Measurements from ENCODE around the gene CES5A. TPM values are rescaled to one million over a fixed set of nuclear protein-coding genes. Genes with fewer than 3 reads are reported as not detected.
"Not testable (repeated sequence)": the region's sequence is repeated elsewhere in the genome, so short reads cannot be mapped to it uniquely, and the experiment has no call there.

Gene CES5A
- total RNA-seq (2014; rRNA removed; shearing (Covaris generic)), result not detected in 2 replicates

GRCh38 chr16:55875273-55875672 lies at the start of gene CES5A:
TSS of gene CES5A (minus strand) at chr16:55875373. CDS start at chr16:55875221, 152 bp downstream.
- DNase-seq (ENCODE audit: low read depth), result no peak

GRCh38 chr16:55922662-55923061 lies 47.5 kb upstream of the CES5A start:
- DNase-seq (ENCODE audit: low read depth), result no peak

GRCh38 chr16:55917373-55918160 lies 42.4 kb upstream of the CES5A start:
- DNase-seq (ENCODE audit: low read depth), result no peak

GRCh38 chr16:55915096-55915827 lies 40.1 kb upstream of the CES5A start:
- DNase-seq (ENCODE audit: low read depth), result no peak

GRCh38 chr16:55914383-55914782 lies 39.2 kb upstream of the CES5A start:
- no peak for DNase-seq (ENCODE audit: low read depth)

GRCh38 chr16:55913716-55914115 lies 38.5 kb upstream of the CES5A start:
- DNase-seq (ENCODE audit: low read depth), result no peak

- not testable (repeated sequence) for DNase-seq (ENCODE audit: low read depth)
These were observed 37.9 kb upstream of the CES5A start for GRCh38 chr16:55913121-55913520.

GRCh38 chr16:55912022-55912421 lies 36.8 kb upstream of the CES5A start:
- no peak for DNase-seq (ENCODE audit: low read depth)

GRCh38 chr16:55911616-55912015 lies 36.4 kb upstream of the CES5A start:
- no peak for DNase-seq (ENCODE audit: low read depth)

- DNase-seq (ENCODE audit: low read depth), result no peak
These were observed 34.7 kb upstream of the CES5A start for GRCh38 chr16:55909876-55910275.

- no peak for DNase-seq (ENCODE audit: low read depth)
These were observed 33.5 kb upstream of the CES5A start for GRCh38 chr16:55908641-55909040.

GRCh38 chr16:55907661-55908060 lies 32.5 kb upstream of the CES5A start:
- DNase-seq (ENCODE audit: low read depth), result no peak

GRCh38 chr16:55906123-55906522 lies 30.9 kb upstream of the CES5A start:
- no peak for DNase-seq (ENCODE audit: low read depth)

- no peak for DNase-seq (ENCODE audit: low read depth)
These were observed 30.5 kb upstream of the CES5A start for GRCh38 chr16:55905651-55906050.

GRCh38 chr16:55901566-55902217 lies 26.5 kb upstream of the CES5A start:
- DNase-seq (ENCODE audit: low read depth), result no peak

GRCh38 chr16:55900616-55901393 lies 25.6 kb upstream of the CES5A start:
- no peak for DNase-seq (ENCODE audit: low read depth)

GRCh38 chr16:55899857-55900256 lies 24.7 kb upstream of the CES5A start:
- DNase-seq (ENCODE audit: low read depth), result no peak

GRCh38 chr16:55898592-55898991 lies 23.4 kb upstream of the CES5A start:
- no peak for DNase-seq (ENCODE audit: low read depth)

GRCh38 chr16:55892821-55893220 lies 17.6 kb upstream of the CES5A start:
- no peak for DNase-seq (ENCODE audit: low read depth)

GRCh38 chr16:55889518-55889917 lies 14.3 kb upstream of the CES5A start:
- no peak for DNase-seq (ENCODE audit: low read depth)

GRCh38 chr16:55888546-55888945 lies 13.4 kb upstream of the CES5A start:
- no peak for DNase-seq (ENCODE audit: low read depth)

GRCh38 chr16:55876854-55877253 lies 1.7 kb upstream of the CES5A start:
- peak; percentile 38 for DNase-seq (ENCODE audit: low read depth)

Data from RPMI7951 (cell line).